GM18520 (cell line): ENCODE measurements around the gene MYOD1.

ENCODE experiments used
- ATAC-seq: cut with Tn5 transposase; IDR thresholded peaks from one replicate; pipeline ENCODE4 v1.9.1; 2021; ENCODE audit not compliant: unreplicated experiment

The MYOD1 gene

DNA sequence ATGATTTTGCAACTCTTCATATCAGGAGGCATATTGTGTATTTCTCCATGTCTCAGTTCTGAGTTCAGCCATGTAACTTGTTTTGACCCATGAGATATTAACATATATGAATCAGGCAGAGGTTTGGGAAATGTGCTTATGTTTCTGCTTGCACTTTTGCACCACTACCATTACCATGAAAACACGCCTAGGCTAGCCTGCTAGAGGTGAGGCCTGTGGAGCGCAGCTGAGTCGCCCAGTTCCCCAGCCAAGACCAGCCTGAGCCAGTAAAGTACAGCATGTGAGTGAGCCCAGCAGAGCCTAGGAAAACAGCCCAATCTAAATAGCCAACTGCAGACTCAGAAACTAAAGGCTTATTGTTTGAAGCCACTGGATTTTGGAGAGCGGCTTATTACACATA lies 18.4 kb upstream of the MYOD1 start:
- ATAC-seq, result no peak

DNA sequence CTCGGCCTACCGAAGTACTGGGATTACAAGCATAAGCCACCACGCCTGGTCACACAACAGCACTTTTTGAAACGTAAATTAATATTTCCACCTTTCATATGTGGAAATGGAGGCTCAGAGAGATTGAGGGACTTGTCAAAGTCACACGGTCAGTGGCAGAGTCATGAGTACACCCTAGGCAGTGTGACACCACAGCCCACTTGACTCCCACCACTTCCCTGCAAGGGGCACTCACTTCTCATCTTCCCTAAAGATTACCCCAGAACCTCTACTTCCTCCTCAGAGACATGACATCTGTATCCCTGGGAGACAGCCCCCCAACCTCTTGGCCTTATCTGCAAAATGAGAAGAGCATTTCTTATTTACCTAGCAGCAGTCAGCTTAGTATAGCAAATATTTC lies 16.5 kb upstream of the MYOD1 start:
- ATAC-seq, result no peak

DNA sequence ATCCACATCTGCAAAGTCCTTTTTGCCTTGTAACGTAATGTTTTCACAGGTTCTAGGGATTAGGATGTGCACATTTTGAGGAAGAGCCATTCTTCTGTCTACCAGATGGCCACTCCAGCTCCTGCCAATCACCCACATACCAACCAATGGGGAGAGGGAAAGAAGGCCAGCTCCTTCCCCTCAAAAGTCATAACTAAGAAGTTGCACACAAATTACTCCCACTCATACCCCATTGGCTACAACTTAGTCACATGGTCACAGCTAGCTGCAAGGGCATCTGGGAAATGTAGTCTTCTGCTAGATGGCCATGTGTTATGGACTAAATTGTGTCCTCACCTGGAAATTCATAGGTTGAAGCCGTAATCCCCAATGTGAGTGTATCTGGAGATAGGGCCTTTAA lies 15.4 kb upstream of the MYOD1 start:
- ATAC-seq, result no peak

DNA sequence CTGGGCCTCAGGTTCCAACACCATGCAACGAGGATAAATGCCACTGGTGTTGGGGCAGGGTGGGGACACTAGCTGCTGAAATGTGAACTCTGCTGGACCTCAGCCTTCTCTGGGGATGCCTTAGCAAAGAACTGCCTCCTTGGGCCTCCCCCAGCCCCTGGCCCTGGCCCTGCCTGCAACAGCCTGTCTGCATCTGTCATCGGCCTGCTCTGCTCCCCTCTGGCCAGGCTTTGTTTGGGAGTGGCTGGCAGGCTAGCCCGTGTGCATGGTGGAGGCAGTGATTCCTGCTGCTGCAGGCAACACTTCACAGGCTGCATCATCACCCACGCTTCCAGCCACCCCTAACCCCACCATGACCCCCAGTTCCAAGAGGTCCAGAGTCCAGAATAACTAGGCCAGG lies 11.5 kb upstream of the MYOD1 start:
- no peak for ATAC-seq

DNA sequence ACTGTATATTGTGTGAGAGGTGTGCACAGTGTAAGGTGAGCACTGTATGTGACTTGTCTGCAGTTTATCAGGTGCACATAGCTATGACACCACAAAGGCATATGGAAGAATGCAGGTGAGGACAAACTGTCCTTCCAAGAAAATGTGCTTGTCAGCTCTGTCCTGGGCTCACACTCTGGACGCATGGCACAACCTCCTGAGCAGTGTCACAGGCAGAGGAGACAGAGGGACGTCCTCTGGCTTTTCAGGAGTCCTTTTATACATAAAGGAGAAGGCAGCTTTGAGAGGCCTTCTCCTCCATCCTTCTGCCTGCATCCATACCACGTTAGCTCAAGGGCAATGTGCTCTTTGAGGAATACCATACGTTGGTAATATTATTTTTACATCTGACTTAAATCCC lies 7.5 kb upstream of the MYOD1 start:
- no peak for ATAC-seq

DNA sequence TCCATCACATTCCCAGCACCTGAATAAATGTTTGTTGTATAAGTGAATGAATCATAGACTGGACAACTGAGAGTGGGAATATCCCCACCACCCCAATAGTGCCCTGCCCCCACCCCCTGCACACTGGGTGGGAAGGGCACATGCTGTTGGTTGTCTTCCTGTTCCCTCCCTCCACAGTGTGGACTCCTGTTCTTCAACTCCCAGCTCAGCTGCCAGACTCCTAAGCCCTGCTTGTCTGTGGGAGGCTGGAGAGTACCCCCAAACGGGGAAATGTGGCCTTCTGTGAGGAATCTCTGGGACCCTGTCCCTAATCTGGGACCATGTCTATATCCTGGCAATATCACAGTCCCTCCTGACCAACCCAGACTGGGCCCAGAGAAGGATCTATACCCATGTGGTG lies 5.5 kb upstream of the MYOD1 start:
- no peak for ATAC-seq

DNA sequence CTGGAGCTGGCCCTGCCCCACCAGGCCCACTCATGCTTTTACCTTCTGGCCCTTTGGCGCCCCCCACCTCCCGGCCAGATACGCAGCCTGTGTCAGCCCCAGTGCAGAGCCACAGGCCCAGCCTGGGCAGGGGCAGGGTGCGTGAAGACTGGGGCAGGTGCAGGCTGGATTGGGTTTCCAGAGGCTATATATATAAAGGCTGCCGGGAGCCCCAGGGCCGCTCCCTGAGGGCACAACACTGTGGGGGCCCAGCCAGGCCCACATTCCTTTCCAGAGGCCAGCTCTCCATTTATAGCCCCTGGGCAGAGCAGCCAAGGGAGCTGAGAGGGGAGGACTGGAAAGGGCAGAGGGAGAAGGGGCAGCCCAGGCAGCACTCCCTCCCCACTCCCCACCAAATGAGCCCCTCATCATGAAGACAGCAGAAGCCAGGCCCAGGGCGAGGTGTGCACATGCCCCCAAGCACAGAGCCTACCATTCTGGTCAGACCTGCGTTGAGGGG lies 5.0 kb upstream of the MYOD1 start:
- ATAC-seq, result no peak

DNA sequence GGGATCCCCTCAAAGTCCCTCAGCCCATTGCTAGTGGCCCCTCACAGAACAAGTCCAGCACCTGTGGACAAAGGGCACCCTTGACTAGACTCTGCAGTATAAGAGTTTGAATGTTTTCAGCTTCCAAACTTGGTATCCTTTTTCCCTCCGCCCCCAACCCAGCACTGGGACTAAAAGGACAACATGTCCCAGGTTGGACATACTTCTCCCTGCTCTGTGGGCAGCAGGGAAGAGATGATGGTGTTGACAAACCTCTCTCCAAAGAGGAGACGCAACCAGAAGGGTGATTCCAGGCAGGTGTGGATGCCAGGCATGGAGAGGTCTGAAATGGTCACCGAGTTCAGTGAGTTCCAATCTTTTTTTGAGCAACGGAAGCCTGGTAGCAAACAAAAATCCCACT lies 4.5 kb upstream of the MYOD1 start:
- no peak for ATAC-seq

DNA sequence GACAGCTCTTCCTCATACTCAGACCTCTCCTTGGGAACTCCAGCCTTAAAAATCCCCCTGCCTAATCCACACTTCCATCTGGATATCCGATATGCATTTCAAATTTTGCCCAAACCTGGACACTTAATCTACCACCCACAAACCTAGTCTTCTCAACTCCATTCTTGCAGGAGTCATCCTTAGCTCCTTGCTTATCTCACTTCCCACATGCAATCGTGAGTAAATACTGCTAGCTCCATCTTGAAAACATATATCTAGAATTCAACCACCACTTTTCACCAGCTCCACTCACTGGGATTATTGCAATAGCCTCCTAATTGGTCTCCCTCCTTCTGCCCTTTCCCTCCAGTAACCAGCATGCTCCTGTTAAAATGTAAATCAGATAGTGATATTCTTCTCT lies 2.6 kb upstream of the MYOD1 start:
- ATAC-seq, result no peak

DNA sequence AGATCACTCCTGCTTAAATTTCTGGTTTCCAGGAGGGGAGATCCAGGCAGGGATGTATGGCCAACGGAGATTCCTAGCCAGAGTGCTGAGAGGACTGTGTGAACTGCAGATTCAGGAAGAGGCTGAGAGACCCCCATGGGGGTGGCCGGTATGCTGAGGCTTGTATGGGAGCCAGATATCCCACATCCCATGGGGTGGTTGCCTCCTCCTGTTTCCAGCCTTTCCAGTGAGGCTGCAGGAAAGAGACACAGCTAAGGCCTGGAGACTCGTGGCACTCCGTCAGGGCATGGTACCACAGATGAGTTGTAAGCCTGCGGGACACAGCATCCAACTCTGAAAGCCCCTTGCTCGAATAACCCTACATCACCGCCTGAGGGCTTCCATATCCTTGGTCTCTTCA lies 1.4 kb upstream of the MYOD1 start:
- ATAC-seq, result no peak

DNA sequence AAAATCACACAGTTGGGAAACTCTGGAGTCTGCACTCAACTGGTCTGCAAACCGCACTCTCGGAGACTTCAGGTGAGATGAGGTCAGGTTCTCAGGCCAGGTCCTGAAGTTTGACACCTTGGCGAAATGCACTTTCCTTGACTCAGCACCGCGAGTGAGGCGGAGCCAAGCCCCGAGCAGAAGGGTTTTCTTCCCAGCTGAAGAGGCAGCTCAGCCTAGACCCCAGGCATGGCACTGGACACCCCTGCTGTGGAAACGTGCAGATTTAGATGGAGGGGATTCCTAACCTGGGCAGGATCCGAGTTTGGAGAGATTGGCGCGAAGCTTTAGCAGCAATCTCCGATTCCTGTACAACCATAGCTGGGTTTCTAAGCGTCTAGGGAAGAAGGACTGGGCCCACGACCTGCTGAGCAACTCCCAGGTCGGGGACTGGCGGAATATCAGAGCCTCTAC lies 835 bp upstream of the MYOD1 start:
- ATAC-seq, result no peak

DNA sequence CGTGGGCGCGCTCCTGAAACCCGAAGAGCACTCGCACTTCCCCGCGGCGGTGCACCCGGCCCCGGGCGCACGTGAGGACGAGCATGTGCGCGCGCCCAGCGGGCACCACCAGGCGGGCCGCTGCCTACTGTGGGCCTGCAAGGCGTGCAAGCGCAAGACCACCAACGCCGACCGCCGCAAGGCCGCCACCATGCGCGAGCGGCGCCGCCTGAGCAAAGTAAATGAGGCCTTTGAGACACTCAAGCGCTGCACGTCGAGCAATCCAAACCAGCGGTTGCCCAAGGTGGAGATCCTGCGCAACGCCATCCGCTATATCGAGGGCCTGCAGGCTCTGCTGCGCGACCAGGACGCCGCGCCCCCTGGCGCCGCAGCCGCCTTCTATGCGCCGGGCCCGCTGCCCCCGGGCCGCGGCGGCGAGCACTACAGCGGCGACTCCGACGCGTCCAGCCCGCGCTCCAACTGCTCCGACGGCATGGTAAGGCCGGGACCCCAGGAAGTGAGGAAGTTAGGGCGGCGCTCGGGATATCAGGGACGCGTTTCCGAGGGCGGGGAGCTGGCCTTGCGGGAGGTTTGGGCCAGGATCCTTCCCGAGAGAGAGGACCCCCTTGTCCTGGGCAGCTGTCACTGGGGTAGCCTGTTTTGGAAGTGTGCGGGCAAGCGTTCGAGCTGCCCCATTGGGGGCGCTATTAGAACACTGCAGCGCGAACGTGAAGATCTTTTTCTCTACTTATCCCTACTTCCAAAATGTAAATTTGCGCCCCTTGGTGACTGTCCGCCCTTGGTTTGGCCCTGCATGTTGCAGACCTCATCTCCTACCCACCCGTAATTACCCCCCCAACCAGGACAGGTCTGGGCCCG lies 796 bp downstream of the MYOD1 start:
- no peak for ATAC-seq

DNA sequence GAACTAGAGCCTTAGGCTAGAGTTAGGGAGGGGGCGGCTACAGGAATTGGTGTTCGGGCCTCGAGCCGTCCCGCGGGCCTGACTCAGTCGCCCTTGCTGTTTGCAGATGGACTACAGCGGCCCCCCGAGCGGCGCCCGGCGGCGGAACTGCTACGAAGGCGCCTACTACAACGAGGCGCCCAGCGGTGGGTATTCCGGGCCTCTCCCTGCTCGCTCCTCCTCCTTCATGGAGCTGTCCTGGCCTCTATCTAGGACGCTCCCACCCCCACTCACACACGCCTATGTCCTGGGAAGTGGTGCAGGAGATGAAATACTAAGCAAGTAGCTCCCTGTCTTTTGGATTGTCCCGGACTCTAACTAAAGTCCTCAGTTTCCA lies 1.4 kb downstream of the MYOD1 start:
- ATAC-seq, result no peak

DNA sequence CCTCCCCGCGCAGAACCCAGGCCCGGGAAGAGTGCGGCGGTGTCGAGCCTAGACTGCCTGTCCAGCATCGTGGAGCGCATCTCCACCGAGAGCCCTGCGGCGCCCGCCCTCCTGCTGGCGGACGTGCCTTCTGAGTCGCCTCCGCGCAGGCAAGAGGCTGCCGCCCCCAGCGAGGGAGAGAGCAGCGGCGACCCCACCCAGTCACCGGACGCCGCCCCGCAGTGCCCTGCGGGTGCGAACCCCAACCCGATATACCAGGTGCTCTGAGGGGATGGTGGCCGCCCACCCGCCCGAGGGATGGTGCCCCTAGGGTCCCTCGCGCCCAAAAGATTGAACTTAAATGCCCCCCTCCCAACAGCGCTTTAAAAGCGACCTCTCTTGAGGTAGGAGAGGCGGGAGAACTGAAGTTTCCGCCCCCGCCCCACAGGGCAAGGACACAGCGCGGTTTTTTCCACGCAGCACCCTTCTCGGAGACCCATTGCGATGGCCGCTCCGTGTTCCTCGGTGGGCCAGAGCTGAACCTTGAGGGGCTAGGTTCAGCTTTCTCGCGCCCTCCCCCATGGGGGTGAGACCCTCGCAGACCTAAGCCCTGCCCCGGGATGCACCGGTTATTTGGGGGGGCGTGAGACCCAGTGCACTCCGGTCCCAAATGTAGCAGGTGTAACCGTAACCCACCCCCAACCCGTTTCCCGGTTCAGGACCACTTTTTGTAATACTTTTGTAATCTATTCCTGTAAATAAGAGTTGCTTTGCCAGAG lies 2.0 kb downstream of the MYOD1 start:
- ATAC-seq, result no peak

DNA sequence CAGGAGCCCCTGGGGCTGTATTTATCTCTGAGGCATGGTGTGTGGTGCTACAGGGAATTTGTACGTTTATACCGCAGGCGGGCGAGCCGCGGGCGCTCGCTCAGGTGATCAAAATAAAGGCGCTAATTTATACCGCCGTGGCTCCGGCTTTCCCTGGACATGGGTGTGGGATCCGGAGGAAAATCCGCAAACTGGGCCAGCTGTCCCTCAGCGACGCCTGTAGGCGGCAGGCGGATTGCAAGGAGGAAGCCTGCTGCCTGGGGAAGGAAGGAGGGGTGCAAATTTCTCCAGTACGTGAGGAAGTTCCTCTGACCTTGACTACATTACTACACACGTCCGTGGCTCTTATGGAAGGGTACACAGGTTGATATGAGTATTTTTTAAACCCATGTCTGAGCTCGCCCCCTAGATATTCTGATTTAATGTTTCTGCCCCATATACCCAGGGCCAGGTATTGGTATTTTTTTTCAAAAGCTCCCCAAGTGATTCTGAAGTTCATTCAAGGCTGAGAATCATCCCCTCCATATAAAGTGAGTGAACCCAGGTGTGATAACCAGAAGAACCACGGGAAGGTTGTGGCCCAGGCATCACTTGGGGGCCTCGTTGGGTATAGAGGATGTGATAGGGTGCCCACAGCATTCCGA lies 2.8 kb downstream of the MYOD1 start:
- no peak for ATAC-seq

DNA sequence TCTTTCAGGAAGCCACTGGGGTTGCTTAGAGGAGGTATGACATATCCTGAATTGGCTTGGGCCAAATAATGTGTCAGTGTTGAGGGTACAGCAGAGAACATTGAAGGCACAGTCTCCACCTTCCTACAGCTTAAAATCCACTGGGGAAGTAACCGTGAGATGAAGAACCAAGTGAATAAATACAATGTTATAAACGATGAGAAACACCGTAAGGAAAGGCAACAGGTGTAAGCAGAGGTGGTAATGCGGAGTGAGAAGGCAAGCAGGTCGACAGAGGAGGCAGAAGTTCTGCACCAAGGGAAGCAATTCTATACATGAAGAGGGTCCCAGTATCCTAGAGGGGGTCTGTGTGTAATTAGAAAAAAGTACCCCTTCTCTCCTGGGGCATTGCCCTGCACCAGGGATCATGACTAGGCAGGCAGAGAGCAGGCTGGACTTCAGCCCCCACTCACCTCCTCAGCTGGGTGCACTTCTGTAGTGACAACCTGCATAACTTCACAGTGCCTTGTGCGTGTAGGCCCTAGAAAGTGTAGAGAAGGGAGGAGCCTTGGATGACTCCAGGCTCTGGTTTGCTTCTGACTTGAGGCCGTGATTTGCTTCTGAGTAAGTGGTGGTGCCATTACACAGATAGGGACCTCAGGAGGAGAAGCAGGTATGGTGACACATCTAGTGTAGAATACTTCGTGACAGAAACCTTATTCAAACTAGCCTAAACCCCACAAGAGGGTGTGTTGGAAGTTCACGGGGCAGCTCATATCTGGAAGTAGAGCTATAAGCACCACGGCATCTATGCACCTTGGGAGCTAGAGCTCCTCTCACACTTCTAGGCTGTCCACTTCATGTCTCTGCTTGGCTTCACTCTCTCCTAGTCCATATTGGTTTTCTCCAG lies 4.9 kb downstream of the MYOD1 start:
- no peak for ATAC-seq

DNA sequence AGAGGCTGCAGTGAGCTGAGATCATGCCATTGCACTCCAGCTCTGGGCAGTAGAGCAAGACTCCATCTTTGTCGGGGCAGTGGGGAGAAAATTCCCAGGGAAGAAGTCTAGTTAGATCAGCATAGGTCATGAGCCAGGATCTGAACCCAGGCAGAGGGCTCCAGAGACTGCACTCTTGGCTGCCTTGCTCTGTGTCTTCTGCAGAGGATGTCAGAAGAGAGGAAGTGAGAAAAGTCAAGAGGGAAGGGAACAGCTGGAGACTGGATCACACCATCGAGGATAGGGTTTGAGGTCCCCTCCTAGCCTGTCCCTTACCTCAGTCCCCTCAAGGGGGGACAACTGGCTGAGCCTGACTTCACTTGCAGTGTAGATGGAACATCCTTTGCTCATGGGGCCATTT lies 5.8 kb downstream of the MYOD1 start:
- no peak for ATAC-seq

DNA sequence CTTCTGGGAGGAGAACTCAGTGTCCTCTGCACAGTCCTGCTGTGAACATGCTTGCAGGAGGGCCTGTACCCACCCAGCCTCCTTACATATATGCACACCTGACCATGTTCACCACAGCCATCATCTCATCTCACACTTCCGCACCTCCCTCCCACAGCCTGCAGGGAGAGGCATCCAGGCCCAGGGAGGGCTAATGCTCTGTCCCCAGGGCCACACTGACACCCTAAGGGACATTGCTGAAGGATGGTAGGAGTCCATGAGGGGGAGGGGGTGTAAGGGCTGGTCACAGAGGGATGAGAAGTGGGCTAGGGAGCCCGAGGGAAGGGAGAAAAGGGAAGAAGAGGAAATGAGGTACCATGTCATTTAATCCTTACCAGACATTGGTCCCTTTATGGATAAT lies 10.8 kb downstream of the MYOD1 start:
- no peak for ATAC-seq

DNA sequence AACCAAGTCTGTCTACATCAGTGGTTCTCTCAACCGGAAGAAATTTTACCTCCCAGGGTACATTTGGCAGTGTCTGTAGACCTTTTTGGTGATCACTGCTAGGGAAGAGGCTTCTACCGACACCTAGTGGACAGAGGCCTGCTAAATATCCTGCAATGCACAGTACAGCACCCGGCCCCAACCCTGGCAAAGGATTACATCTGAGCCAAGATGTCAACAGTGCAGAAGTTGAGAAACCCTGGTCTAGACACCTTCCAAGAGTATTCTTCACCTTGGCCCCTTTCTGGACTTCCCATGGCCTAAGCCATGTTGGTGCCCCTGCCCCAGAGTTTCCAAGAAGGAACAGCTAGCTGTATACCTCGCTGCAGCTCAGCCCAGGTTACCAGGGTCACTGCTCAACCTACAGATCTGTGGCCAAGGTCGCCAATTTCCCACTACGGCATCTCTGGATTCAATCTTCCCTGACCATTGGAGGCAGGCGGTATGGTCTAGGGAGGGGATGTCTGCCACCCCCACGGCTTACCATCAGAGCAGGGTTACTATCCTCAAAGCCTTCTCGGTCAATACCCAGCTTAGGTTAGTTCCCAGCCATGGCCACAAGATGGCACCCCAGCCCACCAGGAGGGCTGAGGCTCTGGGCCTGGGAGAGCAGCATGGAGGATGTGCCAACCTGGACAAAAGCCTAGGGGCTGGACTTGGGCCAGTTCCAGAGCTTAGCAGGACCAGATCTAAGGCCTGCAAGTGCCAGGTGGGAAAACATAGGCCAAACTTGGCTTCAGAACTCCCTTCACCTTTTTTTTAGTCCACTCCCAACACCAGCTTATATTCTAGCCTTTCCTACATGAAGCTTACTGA lies 11.5 kb downstream of the MYOD1 start:
- ATAC-seq, result peak; percentile 82

DNA sequence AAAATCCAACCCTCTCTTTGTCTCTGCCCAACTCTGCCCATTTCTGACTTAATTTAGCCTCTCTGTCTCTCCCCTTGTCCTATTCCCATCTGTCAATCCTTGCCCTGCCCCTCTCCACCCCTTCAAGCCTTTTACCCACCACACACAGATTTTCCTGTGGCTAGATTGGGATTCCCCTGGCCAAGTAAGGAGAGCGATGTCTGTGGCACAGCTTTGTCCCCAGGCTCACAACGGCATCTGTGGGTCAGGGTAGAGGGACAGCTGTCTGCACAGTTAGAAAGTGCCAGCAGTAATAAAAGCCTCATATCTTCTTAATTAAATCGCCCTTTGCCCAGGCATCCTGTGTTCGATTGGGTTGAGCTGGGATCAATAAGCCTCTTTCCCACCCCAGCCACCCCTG lies 13.9 kb downstream of the MYOD1 start:
- ATAC-seq, result no peak
